Activated CD8-positive, alpha-beta memory T cell treated with anti-CD3 and anti-CD28 coated beads for 48 hours (primary cell): ENCODE results near the gene PPP1R2C.

ENCODE experiments used
- DNase-seq, 3 experiments: peaks; one replicate each; pipeline ENCODE4 v3.0.0-alpha.2; 2020; ENCODE audit warnings: low read depth in 2 of 3, low spot score in 2 of 3

Gene PPP1R2C

GRCh38 chrX:42778096-42778495 is at the start of gene PPP1R2C:
Gene PPP1R2C (minus strand): TSS chrX:42778163. CDS start chrX:42778079, 84 bp downstream.
- DNase-seq, result no peak

- DNase-seq, result no peak
Measured at GRCh38 chrX:42825201-42825600, 47.2 kb upstream of the PPP1R2C start.

- no peak for DNase-seq
Measured at GRCh38 chrX:42824541-42824940, 46.6 kb upstream of the PPP1R2C start.

- DNase-seq, result no peak
Measured at GRCh38 chrX:42823443-42823842, 45.5 kb upstream of the PPP1R2C start.

GRCh38 chrX:42821803-42822443 is 44.0 kb upstream of the PPP1R2C start:
- DNase-seq, result no peak

GRCh38 chrX:42818151-42818921 is 40.4 kb upstream of the PPP1R2C start:
- no peak for DNase-seq

GRCh38 chrX:42809569-42809968 is 31.6 kb upstream of the PPP1R2C start:
- no peak for DNase-seq

GRCh38 chrX:42807393-42807792 is 29.4 kb upstream of the PPP1R2C start:
- DNase-seq, result no peak

- DNase-seq, result no peak
Measured at GRCh38 chrX:42804524-42804923, 26.6 kb upstream of the PPP1R2C start.

GRCh38 chrX:42803320-42803719 is 25.4 kb upstream of the PPP1R2C start:
- DNase-seq, result no peak

GRCh38 chrX:42797651-42798269 is 19.8 kb upstream of the PPP1R2C start:
- DNase-seq, result no peak

GRCh38 chrX:42783451-42783850 is 5.5 kb upstream of the PPP1R2C start:
- DNase-seq, result no peak

GRCh38 chrX:42776195-42776594 is 1.8 kb downstream of the PPP1R2C start:
- no peak for DNase-seq

GRCh38 chrX:42772874-42773273 is 5.1 kb downstream of the PPP1R2C start:
- no peak for DNase-seq

GRCh38 chrX:42771506-42772335 is 6.2 kb downstream of the PPP1R2C start:
- DNase-seq, result no peak

GRCh38 chrX:42770566-42770965 is 7.4 kb downstream of the PPP1R2C start:
- DNase-seq, result no peak

- DNase-seq, result no peak
Measured at GRCh38 chrX:42759881-42760280, 18.1 kb downstream of the PPP1R2C start.

GRCh38 chrX:42755815-42756214 is 22.1 kb downstream of the PPP1R2C start:
- DNase-seq, result no peak

GRCh38 chrX:42754603-42755002 is 23.4 kb downstream of the PPP1R2C start:
- no peak for DNase-seq

- DNase-seq, result no peak
Measured at GRCh38 chrX:42754115-42754514, 23.8 kb downstream of the PPP1R2C start.

- no peak for DNase-seq
Measured at GRCh38 chrX:42752730-42753129, 25.2 kb downstream of the PPP1R2C start.
